A673 (cell line): Measurements from ENCODE around the gene KIF2A. TPM values are rescaled to one million over a fixed set of nuclear protein-coding genes. Genes with fewer than 3 reads are reported as not detected.

Experiments
- BruUV-seq: library from RNA; stranded (reverse); fragments of 400-500 nt; replicated peaks from 2 replicates; lab custom pipeline; 2021; lab: Mats Ljungman, UMichigan
- CTCF ChIA-PET: fragments of 300-600 bp; sonication (Branson Sonifier 250); formaldehyde crosslinking; loops from one replicate; lab custom pipeline; 2022; ENCODE audit warnings: antibody characterized with exemption; lab: Charles Lee
- POLR2A ChIA-PET: fragments of 300-600 bp; sonication (Branson Sonifier 250); formaldehyde crosslinking; loops from one replicate; lab custom pipeline; 2022; ENCODE audit warnings: antibody characterized with exemption; ENCODE audit not compliant: low non-redundant PET; lab: Charles Lee
- DNase-seq: peaks from one replicate; pipeline ENCODE4 v3.0.0-alpha.2; 2015; ENCODE audit warnings: low spot score
- H3K27ac ChIP-seq: fragments of 200-600 bp; sonication (generic); 2 replicates; pipeline ENCODE4 v1.5.1; 2016; ENCODE audit warnings: mixed run types, low read depth, mild to moderate bottlenecking, mixed read lengths, antibody characterized with exemption, low read length; ENCODE audit not compliant: poor library complexity, severe bottlenecking
- H3K27me3 ChIP-seq: fragments of 200-600 bp; sonication (generic); replicated peaks from 2 replicates; pipeline ENCODE4 v1.6.1; 2017; ENCODE audit warnings: mixed run types, low read depth, mild to moderate bottlenecking, mixed read lengths, antibody characterized with exemption, low read length; ENCODE audit not compliant: insufficient read depth, poor library complexity
- H3K36me3 ChIP-seq: fragments of 200-600 bp; sonication (generic); 2 replicates; pipeline ENCODE4 v1.6.1; 2016; ENCODE audit warnings: mixed run types, mild to moderate bottlenecking, mixed read lengths, antibody characterized with exemption, low read length; ENCODE audit not compliant: insufficient read depth, poor library complexity, severe bottlenecking
- H3K4me1 ChIP-seq: fragments of 200-600 bp; sonication (generic); 2 replicates; pipeline ENCODE4 v1.6.1; 2017; ENCODE audit warnings: mixed run types, mild to moderate bottlenecking, mixed read lengths, antibody characterized with exemption, low read length; ENCODE audit not compliant: insufficient read depth, poor library complexity, severe bottlenecking
- H3K4me3 ChIP-seq: fragments of 200-600 bp; sonication (generic); 2 replicates; pipeline ENCODE4 v1.5.1; 2016; ENCODE audit warnings: low read depth, mixed run types, mild to moderate bottlenecking, mixed read lengths, low read length; ENCODE audit not compliant: poor library complexity, severe bottlenecking
- H3K9me3 ChIP-seq: fragments of 200-600 bp; sonication (generic); 2 replicates; pipeline ENCODE4 v1.6.1; 2016; ENCODE audit warnings: mixed run types, low read depth, mild to moderate bottlenecking, mixed read lengths, antibody characterized with exemption, low read length; ENCODE audit not compliant: poor library complexity, severe bottlenecking
- EZH2 ChIP-seq: fragments of 200-600 bp; sonication (generic); IDR thresholded peaks from 2 replicates; pipeline ENCODE4 v1.6.1; 2017; ENCODE audit warnings: borderline replicate concordance, low read depth, mild to moderate bottlenecking, mixed read lengths, antibody characterized with exemption, low read length; ENCODE audit not compliant: poor library complexity, severe bottlenecking
- intact Hi-C: fragments of 100-400 bp; cut with micrococcal nuclease; formaldehyde crosslinking; loops from one replicate; pipeline ENCODE4 v1.10.0; 2022; ENCODE audit not compliant: unreplicated experiment
- total RNA-seq: library from RNA; stranded (reverse); gene quantifications from 2 replicates; pipeline ENCODE4 v1.2.3, GENCODE V29; 2021
- TF ChIP-seq, protein P1 (sequence below): fragments of 300-800, 200-600 bp; sonication (generic); conservative IDR thresholded peaks from 2 replicates; pipeline ENCODE4 v1.5.1; 2017; ENCODE audit warnings: low read depth, mild to moderate bottlenecking, antibody characterized with exemption, low read length, moderate library complexity, mixed read lengths

Gene KIF2A
- total RNA-seq, 1 experiment from 2014 or later: 92.4 TPM

DNA sequence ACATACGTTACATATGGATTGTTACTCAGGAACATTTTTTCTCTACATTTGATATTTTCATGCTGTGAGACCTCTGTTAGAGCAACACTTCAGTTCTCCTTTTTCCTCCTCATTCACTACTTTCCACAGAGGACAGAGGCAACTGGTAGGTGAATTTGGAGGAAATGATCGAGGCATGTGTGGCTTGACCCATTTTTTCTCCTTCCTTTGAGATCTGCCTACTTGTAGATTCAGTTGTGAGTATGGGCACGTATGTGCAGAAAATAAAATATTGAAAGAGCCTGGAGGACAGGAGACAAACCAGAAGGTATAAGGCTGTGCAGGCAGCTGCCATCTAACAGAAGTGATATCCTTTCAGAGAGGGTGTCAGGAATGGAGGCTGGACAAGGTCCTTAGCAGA lies 19.2 kb upstream of the KIF2A start:
- H3K36me3 ChIP-seq: no peaks in the 10 kb centered on the region
- H3K27ac ChIP-seq: no peak overlapping the region
- CTCF ChIA-PET: no interaction called here
- TF ChIP-seq EZH2: no peak
- TF ChIP-seq, protein P1, sequence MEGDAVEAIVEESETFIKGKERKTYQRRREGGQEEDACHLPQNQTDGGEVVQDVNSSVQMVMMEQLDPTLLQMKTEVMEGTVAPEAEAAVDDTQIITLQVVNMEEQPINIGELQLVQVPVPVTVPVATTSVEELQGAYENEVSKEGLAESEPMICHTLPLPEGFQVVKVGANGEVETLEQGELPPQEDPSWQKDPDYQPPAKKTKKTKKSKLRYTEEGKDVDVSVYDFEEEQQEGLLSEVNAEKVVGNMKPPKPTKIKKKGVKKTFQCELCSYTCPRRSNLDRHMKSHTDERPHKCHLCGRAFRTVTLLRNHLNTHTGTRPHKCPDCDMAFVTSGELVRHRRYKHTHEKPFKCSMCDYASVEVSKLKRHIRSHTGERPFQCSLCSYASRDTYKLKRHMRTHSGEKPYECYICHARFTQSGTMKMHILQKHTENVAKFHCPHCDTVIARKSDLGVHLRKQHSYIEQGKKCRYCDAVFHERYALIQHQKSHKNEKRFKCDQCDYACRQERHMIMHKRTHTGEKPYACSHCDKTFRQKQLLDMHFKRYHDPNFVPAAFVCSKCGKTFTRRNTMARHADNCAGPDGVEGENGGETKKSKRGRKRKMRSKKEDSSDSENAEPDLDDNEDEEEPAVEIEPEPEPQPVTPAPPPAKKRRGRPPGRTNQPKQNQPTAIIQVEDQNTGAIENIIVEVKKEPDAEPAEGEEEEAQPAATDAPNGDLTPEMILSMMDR: no peak
- H3K27me3 ChIP-seq: no peaks in the 10 kb centered on the region
- no TSS peak for BruUV-seq
- H3K9me3 ChIP-seq: no peaks in the 10 kb centered on the region
- no peak for DNase-seq
- no peaks in the 10 kb centered on the region for H3K4me1 ChIP-seq
- intact Hi-C loops: no loop called here
- no peak overlapping the region for H3K4me3 ChIP-seq
- POLR2A ChIA-PET: no interaction called here

DNA sequence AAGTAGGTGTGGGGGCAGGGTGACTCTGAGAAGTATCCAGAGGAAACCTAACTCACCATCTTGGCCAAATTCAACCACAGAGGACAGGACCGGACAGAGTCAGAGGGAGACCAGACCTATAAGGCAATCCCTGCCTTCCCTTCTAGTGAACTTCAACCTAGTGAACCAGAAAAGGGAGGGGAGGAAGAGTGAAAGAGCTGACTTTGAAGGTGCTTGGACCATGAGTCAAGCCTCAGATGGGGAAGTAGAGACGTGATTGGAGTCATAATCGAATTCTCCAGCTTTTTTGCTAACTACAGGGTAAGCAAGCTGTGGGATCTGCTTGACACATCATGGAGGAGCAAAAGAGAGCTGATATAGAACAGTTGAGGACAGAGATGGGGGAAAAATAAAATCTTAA lies 18.8 kb upstream of the KIF2A start:
- no peak for TF ChIP-seq EZH2
- TF ChIP-seq, protein P1: no peak
- CTCF ChIA-PET: no interaction called here
- H3K27me3 ChIP-seq: no peaks in the 10 kb centered on the region
- no peaks in the 10 kb centered on the region for H3K4me1 ChIP-seq
- BruUV-seq: no TSS peak
- no peaks in the 10 kb centered on the region for H3K36me3 ChIP-seq
- H3K27ac ChIP-seq: no peak overlapping the region
- intact Hi-C loops: no loop called here
- POLR2A ChIA-PET: no interaction called here
- no peak overlapping the region for H3K4me3 ChIP-seq
- H3K9me3 ChIP-seq: no peaks in the 10 kb centered on the region
- DNase-seq: no peak

DNA sequence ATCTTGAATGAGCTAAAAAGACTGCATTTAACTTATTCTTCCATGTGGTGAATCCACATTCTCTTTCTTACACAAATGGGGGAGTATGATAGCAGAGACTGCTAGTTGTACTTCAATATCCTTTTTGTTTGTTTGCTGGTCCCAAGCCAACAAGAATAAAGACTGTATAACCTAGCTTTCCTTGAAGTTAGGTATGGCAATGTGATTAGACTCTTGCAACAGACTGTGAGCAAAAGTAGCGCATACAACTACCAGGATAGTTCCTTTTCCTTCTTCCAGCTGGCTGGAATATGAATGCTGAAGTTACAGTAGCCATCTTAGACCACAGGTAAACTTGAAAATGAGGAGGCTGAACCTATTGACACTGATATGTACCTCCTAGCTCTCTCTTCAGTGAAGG lies 17.9 kb upstream of the KIF2A start:
- BruUV-seq: no TSS peak
- H3K36me3 ChIP-seq: no peaks in the 10 kb centered on the region
- H3K4me1 ChIP-seq: no peaks in the 10 kb centered on the region
- no peak for DNase-seq
- TF ChIP-seq, protein P1: no peak
- no peak for TF ChIP-seq EZH2
- CTCF ChIA-PET: no interaction called here
- H3K27ac ChIP-seq: no peak overlapping the region
- POLR2A ChIA-PET: no interaction called here
- no peak overlapping the region for H3K4me3 ChIP-seq
- H3K9me3 ChIP-seq: no peaks in the 10 kb centered on the region
- no peaks in the 10 kb centered on the region for H3K27me3 ChIP-seq
- intact Hi-C loops: no loop called here
